HG03558 (cell line): Measurements from ENCODE around the gene HSPB6.
"Not testable (repeated sequence)": the region's sequence is repeated elsewhere in the genome, so short reads cannot be mapped to it uniquely, and the experiment has no call there.

ENCODE experiments used
- ATAC-seq: cut with Tn5 transposase; IDR thresholded peaks from one replicate; pipeline ENCODE4 v1.9.1; 2021; ENCODE audit warnings: moderate number of reproducible peaks; ENCODE audit not compliant: unreplicated experiment; ENCODE audit errors: extremely low read depth

The HSPB6 gene

DNA sequence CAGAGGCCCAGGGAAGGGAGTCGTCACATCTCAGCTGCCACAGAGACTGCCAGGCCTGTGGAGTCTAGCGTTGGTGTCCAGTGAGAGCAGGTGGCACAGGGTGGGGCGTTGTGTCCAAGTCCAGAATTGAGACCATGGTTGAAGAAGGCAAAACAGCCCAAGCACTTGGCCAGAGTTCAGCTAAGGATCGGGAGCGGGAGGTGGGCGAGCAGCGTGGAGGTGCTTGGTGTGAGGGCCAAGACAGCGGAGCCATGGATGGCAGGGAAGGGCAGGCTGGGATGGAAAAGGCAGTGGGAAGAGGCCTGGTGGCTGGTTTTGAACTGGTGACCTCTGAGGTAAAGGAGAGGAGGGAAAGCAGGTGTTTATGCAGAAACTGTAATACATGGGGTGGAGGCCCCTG is 22.6 kb downstream of the HSPB6 start:
- no peak for ATAC-seq

DNA sequence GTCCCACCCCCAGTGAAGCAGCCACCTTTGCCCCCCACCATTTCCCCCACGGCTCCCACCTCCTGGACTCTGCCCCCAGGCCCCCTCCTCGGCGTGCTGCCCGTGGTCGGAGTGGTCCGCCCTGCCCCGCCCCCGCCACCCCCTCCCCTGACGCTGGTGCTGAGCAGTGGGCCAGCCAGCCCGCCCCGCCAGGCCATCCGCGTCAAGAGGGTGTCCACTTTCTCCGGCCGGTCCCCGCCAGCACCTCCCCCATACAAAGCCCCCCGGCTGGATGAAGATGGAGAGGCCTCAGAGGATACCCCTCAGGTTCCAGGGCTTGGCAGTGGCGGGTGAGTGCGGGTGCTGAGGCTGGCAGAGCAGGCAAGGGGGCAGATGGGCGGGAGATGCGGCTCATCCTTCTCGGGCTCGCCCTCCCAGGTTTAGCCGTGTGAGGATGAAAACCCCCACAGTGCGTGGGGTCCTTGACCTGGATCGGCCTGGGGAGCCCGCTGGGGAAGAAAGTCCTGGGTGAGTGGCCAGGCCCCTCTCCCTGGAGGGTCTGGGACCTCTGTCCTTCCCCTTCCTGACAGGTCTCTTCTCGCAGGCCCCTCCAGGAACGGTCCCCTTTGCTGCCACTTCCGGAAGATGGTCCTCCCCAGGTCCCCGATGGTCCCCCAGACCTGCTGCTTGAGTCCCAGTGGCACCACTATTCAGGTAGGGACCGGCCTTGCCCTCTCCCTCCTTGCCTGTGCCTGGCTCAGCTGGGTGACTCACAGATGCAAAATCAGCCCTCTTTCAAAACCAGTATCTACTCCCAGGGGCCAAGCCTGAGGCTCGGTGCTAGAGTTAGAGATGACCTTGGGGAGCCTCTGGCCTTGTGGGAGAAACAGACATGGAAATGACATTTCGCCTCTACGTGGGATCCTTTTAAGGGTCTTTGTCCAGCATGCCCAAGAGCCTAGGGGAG is 23.4 kb downstream of the HSPB6 start:
- ATAC-seq: no peak

DNA sequence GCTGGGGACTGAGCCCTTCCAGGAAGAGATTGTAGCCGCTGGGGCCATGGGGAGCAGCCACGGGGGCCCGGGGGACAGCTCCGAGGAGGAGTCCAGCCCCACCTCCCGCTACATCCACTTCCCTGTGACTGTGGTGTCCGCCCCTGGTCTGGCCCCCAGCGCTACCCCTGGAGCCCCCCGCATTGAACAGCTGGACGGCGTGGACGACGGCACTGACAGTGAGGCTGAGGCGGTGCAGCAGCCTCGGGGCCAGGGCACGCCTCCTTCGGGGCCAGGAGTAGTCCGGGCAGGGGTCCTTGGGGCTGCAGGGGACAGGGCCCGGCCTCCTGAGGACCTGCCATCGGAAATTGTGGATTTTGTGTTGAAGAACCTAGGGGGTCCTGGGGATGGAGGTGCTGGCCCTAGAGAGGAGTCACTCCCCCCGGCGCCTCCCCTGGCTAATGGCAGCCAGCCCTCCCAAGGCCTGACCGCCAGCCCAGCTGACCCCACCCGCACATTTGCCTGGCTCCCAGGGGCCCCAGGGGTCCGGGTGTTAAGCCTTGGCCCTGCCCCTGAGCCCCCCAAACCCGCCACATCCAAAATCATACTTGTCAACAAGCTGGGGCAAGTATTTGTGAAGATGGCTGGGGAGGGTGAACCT is 24.2 kb downstream of the HSPB6 start:
- no peak for ATAC-seq

GRCh38 chr19:35731779-35732405 is 24.9 kb downstream of the HSPB6 start:
- no peak for ATAC-seq

- ATAC-seq: no peak
These were observed 25.5 kb downstream of the HSPB6 start for GRCh38 chr19:35731353-35731752.

- ATAC-seq: no peak
These were observed 26.5 kb downstream of the HSPB6 start for GRCh38 chr19:35730326-35730725.

- no peak for ATAC-seq
These were observed 27.1 kb downstream of the HSPB6 start for GRCh38 chr19:35729763-35730162.

DNA sequence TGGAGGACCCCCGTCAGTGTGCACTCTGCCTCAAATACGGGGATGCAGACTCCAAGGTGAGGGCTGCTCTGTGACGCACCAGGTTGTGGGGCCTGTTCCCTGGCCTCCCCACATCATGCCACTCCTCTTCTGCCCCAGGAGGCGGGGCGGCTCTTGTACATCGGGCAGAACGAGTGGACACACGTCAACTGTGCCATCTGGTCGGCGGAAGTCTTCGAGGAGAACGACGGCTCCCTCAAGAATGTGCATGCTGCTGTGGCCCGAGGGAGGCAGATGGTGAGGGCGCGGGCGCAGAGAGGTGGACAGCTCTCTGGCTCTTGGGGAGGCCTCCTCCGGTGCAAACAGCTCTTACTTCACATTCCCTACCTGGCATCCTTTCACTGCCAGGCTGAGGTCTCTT is 27.8 kb downstream of the HSPB6 start:
- ATAC-seq: no peak

GRCh38 chr19:35727956-35728706 is 28.7 kb downstream of the HSPB6 start:
- ATAC-seq: no peak

- ATAC-seq: no peak
These were observed 29.5 kb downstream of the HSPB6 start for GRCh38 chr19:35727053-35727955.

GRCh38 chr19:35725216-35725861 is 31.5 kb downstream of the HSPB6 start:
- no peak for ATAC-seq

DNA sequence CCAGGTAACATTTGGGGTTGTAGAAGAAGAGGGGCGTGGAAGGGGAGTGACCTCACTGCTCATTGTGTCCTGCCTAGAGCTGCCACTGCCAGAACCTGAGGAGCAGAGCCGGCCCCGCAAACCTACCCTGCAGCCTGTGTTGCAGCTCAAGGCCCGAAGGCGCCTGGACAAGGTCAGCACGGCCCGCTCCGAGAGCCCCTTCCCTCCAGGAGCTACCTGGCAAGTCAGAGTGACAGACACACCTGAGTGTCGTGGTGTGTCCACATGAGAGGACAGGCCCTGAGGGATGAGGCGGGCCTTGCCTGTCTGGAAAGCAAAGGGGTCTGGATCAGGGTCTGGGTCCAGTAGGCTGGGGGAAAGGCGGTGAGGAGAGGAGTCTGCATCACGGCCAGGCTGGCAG is 32.3 kb downstream of the HSPB6 start:
- ATAC-seq: no peak

DNA sequence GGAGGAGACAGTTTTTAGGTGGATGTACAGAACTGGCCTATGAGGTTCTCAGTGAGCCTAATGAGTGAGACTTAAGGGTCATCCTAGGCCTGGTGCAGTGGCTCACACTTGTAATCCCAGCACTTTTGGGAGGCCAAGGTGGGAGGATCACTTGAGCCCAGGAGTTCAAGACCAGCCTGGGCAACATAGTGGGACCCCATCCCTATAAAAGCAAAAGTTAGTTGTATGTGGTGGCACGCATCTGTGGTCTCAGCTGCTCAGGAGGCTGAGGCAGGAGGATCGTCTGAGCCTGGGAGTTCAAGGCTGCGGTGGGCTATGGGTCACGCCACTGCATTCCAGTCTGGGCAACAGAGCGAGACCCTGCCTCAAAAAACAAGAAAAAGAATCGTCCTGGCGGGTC is 32.7 kb downstream of the HSPB6 start:
- not testable (repeated sequence) for ATAC-seq

DNA sequence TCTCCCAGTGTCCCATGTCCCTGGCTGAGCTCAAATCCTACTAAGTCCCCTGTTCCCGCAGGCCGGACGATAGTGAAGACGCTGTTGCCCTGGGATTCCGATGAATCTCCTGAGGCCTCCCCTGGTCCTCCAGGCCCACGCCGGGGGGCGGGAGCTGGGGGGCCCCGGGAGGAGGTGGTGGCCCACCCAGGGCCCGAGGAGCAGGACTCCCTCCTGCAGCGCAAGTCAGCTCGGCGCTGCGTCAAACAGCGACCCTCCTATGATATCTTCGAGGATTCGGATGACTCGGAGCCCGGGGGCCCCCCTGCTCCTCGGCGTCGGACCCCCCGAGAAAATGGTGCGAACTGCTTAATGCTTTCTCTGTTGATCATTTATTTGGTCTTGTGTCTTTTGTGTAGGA is 33.2 kb downstream of the HSPB6 start:
- ATAC-seq: no peak

- no peak for ATAC-seq
These were observed 33.9 kb downstream of the HSPB6 start for GRCh38 chr19:35722897-35723296.

GRCh38 chr19:35722461-35722860 is 34.4 kb downstream of the HSPB6 start:
- ATAC-seq: no peak

- ATAC-seq: no peak
These were observed 35.5 kb downstream of the HSPB6 start for GRCh38 chr19:35721374-35721773.

DNA sequence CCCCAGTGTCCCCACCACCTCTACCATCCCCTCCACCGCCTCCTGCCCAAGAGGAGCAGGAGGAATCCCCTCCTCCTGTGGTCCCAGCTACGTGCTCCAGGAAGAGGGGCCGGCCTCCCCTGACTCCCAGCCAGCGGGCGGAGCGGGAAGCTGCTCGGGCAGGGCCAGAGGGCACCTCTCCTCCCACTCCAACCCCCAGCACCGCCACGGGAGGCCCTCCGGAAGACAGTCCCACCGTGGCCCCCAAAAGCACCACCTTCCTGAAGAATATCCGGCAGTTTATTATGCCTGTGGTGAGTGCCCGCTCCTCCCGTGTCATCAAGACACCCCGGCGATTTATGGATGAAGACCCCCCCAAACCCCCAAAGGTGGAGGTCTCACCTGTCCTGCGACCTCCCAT is 36.2 kb downstream of the HSPB6 start:
- ATAC-seq: no peak

DNA sequence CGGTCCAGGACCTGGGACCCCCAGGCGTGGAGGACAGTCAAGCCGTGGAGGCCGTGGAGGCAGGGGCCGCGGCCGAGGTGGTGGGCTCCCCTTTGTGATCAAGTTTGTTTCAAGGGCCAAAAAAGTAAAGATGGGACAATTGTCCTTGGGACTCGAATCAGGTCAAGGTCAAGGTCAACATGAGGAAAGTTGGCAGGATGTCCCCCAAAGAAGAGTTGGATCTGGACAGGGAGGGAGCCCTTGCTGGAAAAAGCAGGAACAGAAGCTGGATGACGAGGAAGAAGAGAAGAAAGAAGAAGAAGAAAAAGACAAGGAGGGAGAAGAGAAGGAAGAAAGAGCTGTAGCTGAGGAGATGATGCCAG is 36.7 kb downstream of the HSPB6 start:
- no peak for ATAC-seq
